IPS-NIHi11 (cell line): ENCODE data around the gene TATDN2.
"Not testable (repeated sequence)": the region's sequence is repeated elsewhere in the genome, so short reads cannot be mapped to it uniquely, and the experiment has no call there.

ENCODE experiments used
- DNase-seq: peaks from one replicate; pipeline ENCODE4 v3.0.0; 2012; ENCODE audit warnings: mixed read lengths, low spot score

TATDN2 gene

GRCh38 chr3:10238345-10239183 is 9.7 kb upstream of the TATDN2 start:
- DNase-seq, result no peak

DNA sequence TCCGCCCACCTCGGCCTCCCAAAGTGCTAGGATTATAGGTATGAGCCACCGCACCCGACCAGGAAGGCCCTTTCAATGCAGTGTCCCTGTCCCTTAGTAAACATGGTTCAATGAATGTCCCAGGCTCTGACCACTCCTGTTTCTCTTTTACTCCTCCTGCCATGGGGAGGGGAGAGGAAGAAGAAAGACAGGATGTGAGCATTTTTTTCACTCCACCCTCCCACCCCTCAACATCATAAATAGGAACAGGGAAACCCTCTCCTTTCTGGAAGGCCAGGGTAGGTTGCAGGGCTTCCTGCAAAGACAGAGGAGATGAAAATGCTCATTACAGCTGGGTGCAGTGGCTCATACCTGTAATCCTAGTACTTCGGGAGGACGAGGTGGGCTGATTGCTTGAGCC is 7.5 kb upstream of the TATDN2 start:
- no peak for DNase-seq

DNA sequence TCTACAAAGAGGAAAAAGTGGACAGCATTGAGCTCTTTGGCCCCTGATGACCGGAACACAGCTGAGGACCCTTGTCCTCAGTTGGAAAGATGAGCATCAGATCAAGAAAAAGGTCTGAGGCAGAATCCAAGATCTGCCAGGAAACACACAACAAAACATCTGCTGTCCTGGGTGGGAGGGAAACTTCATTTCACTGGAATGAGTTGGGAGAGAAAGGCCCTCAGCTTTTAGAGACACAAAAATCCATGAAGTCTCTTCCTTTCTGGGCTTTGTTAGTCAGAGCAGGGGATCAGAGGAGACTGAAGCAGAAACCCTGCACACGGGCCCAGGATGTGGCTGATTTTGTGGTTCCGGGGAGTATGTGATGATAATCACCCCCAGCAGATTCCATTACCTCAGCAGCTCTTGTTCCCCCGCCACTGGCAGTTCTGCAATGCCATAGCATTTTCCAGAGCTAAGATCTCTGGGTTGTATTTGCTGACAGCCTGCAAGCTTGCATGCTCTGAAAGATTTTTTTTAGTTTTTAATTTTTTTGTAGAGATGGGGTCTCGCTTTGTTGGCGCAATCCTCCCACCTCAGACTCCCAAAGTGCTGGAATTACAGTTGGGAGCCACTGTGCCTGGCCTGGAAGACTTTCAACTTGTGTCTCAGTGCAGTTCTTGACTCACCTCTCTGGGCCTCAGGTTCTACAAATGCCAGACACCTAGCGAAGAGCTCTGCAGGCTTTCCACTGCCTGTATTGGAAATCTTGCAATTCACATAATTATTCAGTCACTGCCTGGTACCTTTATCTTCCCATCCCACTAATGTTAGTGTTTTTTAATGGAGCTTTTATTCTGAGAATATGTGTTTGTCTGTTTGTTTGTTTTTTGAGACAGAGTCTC is 5.8 kb upstream of the TATDN2 start:
- no peak for DNase-seq

DNA sequence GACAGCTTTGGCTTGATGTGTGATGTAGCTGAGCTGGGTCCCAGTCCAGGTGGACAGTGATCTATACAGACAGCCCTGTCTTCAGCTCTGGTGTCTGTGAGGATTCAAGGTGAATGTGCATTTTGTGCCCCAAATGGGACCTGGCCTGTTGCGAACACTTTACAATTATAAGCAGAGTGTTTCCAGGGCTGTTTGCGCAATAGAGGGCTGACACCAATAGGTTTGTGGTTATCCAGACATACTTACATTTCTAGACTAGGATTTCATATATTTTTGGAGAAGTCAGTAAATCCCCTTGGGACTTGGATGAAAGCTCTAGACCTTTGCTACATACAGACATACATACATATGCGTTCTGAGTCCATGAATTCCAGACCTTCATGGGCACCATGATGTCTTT is 4.2 kb upstream of the TATDN2 start:
- DNase-seq, result no peak

DNA sequence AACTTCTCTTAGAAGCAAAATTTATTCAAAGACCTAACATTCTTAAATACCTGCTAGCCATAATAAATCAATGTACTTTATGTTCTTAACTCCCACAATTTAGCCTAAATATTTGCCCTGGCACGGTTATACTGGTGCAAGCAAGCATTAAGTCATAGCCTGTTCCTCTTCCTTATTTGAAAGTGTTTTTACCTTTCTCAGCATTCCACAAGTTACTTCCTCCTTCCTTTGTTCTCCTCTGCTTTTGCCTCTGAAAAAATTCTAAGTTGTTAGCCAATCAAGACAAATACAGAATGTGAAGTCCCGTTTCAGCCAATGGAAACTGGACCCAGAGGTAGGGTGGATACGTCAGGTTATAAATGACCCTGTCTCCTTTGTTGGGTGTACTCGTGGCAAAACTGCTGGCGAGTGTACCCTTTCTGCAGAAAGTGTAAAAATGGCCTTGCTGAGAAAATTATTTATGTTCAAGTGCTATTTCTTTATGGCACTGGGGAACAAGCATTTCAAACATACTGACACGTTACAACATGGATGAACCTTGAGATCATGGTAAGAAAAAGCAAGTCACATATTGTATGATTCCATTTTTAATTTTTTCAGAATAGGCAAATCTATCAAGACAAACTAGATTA is 3.1 kb upstream of the TATDN2 start:
- no peak for DNase-seq

- no peak for DNase-seq
These were observed 528 bp upstream of the TATDN2 start for GRCh38 chr3:10247679-10248183.

DNA sequence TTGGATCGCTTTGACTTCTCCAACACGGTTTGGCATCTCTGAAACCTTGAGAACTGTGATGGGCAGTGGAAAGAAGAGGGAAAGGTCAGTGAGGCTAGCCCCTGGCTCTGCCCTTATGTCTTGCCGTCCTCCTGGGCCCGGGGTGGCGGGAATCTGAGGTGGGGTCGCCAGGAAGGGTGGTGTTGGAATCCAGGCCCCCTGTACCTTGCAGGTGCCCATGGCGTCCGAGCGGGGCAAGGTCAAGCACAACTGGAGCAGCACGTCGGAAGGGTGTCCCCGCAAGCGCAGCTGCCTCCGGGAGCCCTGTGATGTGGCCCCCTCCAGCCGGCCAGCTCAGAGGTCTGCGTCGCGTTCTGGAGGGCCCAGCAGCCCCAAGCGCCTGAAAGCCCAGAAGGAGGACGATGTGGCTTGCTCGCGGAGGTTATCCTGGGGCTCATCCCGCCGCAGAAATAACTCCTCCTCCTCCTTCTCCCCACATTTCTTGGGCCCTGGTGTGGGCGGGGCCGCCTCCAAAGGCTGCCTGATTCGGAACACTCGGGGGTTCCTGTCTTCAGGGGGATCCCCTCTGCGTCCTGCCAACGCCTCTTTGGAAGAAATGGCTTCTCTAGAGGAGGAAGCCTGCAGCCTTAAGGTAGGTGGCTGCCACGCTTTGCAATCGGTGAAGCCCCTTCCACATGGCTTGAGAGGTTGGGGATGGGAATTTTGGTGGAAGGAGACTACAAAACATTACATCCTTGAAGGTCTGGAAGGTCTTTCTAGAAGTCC is 907 bp downstream of the TATDN2 start:
- peak; percentile 50 for DNase-seq

- DNase-seq, result no peak
These were observed 1.6 kb downstream of the TATDN2 start for GRCh38 chr3:10249833-10250232.

- no peak for DNase-seq
These were observed 2.7 kb downstream of the TATDN2 start for GRCh38 chr3:10251006-10251405.

DNA sequence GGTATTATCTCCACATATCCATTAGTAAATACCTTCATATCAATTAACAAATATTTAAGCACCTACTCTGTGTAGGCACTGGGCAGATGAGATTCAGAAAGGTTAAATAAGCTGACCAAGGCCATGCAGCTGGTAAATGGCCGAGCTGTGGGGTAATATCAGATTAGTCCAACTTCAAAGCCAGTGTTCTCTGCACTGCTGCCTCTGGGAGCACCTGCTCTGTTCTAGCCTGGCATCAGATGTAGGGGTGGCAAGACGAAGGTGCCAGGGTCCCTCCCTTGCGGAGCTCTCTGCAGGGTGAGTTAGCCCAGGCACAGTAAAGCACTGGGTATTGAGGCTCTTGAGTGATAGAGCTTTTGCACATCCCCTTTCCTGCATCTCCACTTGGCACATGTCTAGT is 5.5 kb downstream of the TATDN2 start:
- no peak for DNase-seq

DNA sequence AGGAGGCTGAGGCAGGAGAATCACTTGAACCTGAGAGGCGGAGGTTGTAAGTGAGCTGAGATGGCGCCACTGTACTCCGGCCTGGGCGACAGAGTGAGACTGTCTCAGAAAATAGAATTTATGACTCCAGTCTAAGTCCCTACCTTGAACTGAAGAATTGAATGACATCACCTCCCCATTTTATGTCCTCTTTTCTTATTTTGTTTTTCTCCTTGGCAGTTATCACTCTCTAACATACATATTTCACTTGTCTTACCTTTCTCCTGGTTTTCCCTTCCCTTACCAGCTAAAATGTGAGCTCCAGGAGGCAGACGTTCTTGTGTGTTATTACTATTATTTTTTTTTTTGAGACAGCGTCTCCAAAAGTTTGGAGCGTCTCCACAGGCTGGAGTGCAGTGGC is 7.6 kb downstream of the TATDN2 start:
- no peak for DNase-seq

GRCh38 chr3:10259036-10259435 is 10.8 kb downstream of the TATDN2 start:
- no peak for DNase-seq

GRCh38 chr3:10259798-10260197 is 11.5 kb downstream of the TATDN2 start:
- no peak for DNase-seq

GRCh38 chr3:10260211-10260701 is 12.0 kb downstream of the TATDN2 start:
- no peak for DNase-seq

- no peak for DNase-seq
These were observed 13.8 kb downstream of the TATDN2 start for GRCh38 chr3:10262027-10262426.

GRCh38 chr3:10263646-10264363 is 15.5 kb downstream of the TATDN2 start:
- DNase-seq, result peak; percentile 93

- DNase-seq, result no peak
These were observed 17.6 kb downstream of the TATDN2 start for GRCh38 chr3:10265833-10266232.

DNA sequence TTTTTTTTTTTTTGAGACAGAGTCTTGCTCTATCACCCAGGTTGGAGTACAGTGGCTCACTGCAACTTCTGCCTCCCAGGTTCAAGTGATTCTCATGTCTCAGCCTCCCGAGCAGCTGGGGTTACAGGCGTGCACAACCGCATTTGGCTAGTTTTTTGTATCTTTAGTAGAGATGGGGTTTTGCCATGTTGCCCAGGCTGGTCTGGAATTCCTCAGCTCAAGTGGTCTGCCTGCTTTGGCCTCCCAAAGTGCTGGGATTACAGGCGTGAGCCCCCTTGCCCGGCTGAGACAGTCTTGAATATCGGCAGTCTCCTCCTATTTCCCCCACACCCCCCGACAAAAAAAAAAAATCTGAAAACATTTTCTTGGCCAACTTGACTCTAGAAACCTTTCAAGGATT is 18.7 kb downstream of the TATDN2 start:
- DNase-seq, result not testable (repeated sequence)

DNA sequence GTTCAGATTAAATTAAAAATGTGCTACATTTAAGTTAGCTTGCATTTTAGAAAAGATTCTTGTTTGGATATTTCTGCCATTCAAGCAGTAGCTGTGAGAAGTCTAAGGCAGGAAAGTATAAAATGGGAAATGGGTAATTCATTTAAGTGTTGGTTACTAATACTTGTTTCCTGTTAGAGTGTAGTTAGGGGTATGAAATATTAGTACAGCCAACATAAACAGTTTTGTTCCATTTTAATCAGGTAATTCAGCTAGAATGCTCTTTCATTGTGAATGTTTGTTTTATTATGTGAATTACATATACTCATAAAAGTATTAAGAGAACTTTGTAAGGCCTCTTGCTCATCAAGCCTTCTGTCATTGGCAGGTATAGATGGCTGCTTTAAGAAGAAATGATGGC is 19.9 kb downstream of the TATDN2 start:
- DNase-seq, result no peak

DNA sequence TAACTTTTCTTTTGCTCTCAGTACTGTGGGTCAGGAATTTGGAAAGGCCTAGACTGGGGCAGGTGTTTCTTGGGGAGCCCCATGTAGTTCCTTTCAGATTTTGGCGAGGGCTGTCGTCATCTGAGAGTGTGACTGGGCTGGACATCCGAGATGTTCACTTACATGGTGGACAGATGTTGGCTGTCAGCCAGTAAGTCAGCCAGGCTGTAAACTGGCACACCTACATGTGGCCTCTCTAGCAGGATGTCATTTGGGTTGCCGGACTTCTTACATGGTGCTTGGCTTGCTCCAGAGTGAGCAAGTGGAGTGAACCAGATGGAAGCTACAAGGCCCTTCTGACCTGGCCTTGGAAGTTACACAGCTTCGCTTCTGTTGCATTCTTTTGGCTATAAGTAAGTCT is 20.7 kb downstream of the TATDN2 start:
- DNase-seq, result no peak

- no peak for DNase-seq
These were observed 21.2 kb downstream of the TATDN2 start for GRCh38 chr3:10269443-10269842.
